AG10803 (cell line): ENCODE measurements around the gene PACRG.

Experiments used
- DNase-seq: peaks from one replicate; pipeline ENCODE4 v3.0.0; 2010; ENCODE audit warnings: low read depth
- H3K4me3 ChIP-seq: 2 replicates; pipeline ENCODE4 v1.5.1; 2011; ENCODE audit warnings: mild to moderate bottlenecking, low read length, control low read depth
- CTCF ChIP-seq: conservative IDR thresholded peaks from 2 replicates; pipeline ENCODE4 v1.5.1; 2011; ENCODE audit warnings: mild to moderate bottlenecking, low read length, control low read depth, inconsistent platforms

PACRG gene

GRCh38 chr6:163185744-163186143 is 458.0 kb downstream of the PACRG start:
- no peak overlapping the region for H3K4me3 ChIP-seq
- no peak for DNase-seq
- TF ChIP-seq CTCF = no peak

- TF ChIP-seq CTCF = no peak
- no peak for DNase-seq
- no peak overlapping the region for H3K4me3 ChIP-seq
Measured at GRCh38 chr6:163186527-163186926, 458.8 kb downstream of the PACRG start.

- no peak overlapping the region for H3K4me3 ChIP-seq
- TF ChIP-seq CTCF = no peak
- DNase-seq = no peak
Measured at GRCh38 chr6:163187201-163187600, 459.4 kb downstream of the PACRG start.

- H3K4me3 ChIP-seq = no peak overlapping the region
- no peak for TF ChIP-seq CTCF
- no peak for DNase-seq
Measured at GRCh38 chr6:163187606-163188005, 459.8 kb downstream of the PACRG start.

GRCh38 chr6:163188746-163189145 is 461.0 kb downstream of the PACRG start:
- no peak overlapping the region for H3K4me3 ChIP-seq
- no peak for DNase-seq
- TF ChIP-seq CTCF = no peak

GRCh38 chr6:163189609-163190008 is 461.8 kb downstream of the PACRG start:
- TF ChIP-seq CTCF = no peak
- H3K4me3 ChIP-seq = no peak overlapping the region
- DNase-seq = no peak

- no peak for TF ChIP-seq CTCF
- no peak for DNase-seq
- H3K4me3 ChIP-seq = no peak overlapping the region
Measured at GRCh38 chr6:163190786-163191185, 463.0 kb downstream of the PACRG start.
